HUES64 (cell line): ENCODE results near the gene PTPN9.

Experiments
- H3K27ac ChIP-seq: 2 replicates; pipeline ENCODE4 v1.7.0; 2013; ENCODE audit warnings: low read depth, low read length, inconsistent platforms
- H3K27me3 ChIP-seq: 2 replicates; pipeline ENCODE4 v1.6.1; 2013; ENCODE audit warnings: mild to moderate bottlenecking, low read length; ENCODE audit not compliant: insufficient read depth
- H3K36me3 ChIP-seq: 2 replicates; pipeline ENCODE4 v1.6.1; 2013; ENCODE audit warnings: mild to moderate bottlenecking, low read length; ENCODE audit not compliant: insufficient read depth
- H3K4me1 ChIP-seq: 2 replicates; pipeline ENCODE4 v1.6.1; 2013; ENCODE audit warnings: mild to moderate bottlenecking, low read length, moderate library complexity; ENCODE audit not compliant: insufficient read depth
- H3K4me3 ChIP-seq: 2 replicates; pipeline ENCODE4 v1.5.1; 2013; ENCODE audit warnings: mild to moderate bottlenecking, low read length, moderate library complexity
- H3K9ac ChIP-seq: 2 replicates; pipeline ENCODE4 v1.6.1; 2013; ENCODE audit warnings: mild to moderate bottlenecking, low read depth, low read length
- H3K9me3 ChIP-seq: 2 replicates; pipeline ENCODE4 v1.6.1; 2013; ENCODE audit warnings: low read depth, low read length; ENCODE audit not compliant: insufficient read depth
- WGBS: fragments of 150-250, 120-280 bp; methylation state at CpG from one replicate; pipeline ENCODE4 v1.1.7; 2013; ENCODE audit warnings: missing lambda C conversion rate; 5-methylcytosine and 5-hydroxymethylcytosine counted together

PTPN9 gene

DNA sequence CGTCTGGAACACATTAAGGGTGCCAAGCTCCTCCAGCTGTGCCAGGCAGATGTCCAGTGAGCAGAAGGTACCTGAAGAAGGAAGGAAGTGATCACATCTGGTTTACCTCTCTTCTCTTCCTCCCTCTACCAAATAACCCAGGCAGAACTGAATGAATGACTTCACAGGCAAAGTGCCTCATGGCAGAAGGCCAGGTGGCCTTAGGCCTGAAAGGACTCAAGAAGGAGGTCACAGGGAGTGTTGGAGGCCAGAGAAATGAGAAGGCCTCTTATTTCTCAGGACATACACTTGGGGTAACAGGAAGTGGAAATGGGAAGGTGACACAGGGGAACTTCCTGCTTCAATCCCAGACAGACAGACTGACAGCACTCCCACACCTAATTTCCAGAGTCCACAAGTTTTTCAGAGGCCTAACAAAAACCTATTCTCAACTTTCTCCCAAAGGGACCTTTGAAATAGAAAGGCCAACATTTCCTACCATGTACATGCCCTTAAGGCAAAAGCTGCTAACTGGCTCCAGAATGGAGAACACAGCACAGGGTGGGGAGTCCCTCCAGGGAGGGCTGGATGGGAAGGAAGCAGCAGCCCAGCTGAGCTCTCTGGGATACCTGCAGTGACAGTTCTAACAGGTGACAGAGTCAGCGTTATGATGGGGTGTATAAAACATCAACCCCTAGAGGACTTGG lies 110.1 kb downstream of the PTPN9 start:
- H3K27ac ChIP-seq, result no peak overlapping the region
- peaks cover 84% of the 10 kb centered on the region for H3K36me3 ChIP-seq
- no peaks in the 10 kb centered on the region for H3K4me1 ChIP-seq
- H3K9ac ChIP-seq, result no peak overlapping the region
- 100% methylated on average over 2 of the region's 2 CpGs for WGBS
- H3K4me3 ChIP-seq, result no peak overlapping the region
- H3K27me3 ChIP-seq, result no peaks in the 10 kb centered on the region
- no peaks in the 10 kb centered on the region for H3K9me3 ChIP-seq

DNA sequence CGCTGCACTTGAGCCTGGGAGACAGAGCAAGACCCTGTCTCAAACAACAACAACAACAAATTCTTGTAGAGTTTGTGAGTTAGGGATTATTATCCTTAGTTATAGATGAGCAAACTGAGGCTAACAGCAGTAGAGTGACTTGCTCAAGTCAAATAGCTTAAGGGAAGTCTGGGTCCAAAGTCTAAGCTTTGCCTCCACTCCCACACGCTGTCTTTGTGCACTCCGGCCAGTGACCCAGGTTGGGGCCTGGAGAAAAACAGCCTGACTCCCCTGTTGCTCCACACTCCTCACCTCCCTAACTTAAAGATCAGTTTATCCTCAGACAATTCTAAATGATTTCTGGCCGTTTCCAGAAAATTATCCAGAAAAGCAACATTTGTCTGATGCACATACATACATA lies 118.5 kb downstream of the PTPN9 start:
- Histone ChIP-seq H3K4me3 (no peak overlapping the region), H3K27ac (no peak overlapping the region), H3K9ac (no peak overlapping the region), H3K27me3 (no peaks in the 10 kb centered on the region), H3K4me1 (peaks cover 24% of the 10 kb centered on the region), H3K36me3 (peaks cover 7% of the 10 kb centered on the region; the same call in 1 of the 2 replicates), H3K9me3 (no peaks in the 10 kb centered on the region)
- 88% methylated on average over 3 of the region's 4 CpGs for WGBS

DNA sequence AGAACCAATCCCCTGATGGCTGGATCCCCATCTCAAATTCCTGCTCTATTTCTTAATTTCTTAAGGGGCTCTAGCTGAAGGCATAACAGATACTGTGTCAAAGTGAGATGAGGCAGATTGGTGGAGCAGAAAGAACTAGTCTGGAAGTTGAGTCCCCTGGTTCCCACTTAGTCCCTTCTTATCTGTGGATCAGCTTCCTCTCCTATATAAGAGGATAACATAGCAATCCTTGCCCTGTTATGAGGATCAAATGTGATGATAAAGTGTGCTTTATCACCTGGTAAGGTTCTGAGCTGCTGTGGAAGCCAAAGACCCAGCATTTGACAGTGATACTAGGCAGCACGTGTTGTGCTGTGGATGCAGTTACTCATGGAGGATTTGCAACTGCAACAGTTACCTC lies 119.5 kb downstream of the PTPN9 start:
- H3K4me3 ChIP-seq, result no peak overlapping the region
- WGBS, result 92% methylated on average over 1 of the region's 1 CpG
- H3K27ac ChIP-seq, result no peak overlapping the region
- no peaks in the 10 kb centered on the region for H3K9me3 ChIP-seq
- no peaks in the 10 kb centered on the region for H3K27me3 ChIP-seq
- no peak overlapping the region for H3K9ac ChIP-seq
- peaks cover 24% of the 10 kb centered on the region for H3K4me1 ChIP-seq
- peaks cover 2% of the 10 kb centered on the region; the same call in 1 of the 2 replicates for H3K36me3 ChIP-seq

DNA sequence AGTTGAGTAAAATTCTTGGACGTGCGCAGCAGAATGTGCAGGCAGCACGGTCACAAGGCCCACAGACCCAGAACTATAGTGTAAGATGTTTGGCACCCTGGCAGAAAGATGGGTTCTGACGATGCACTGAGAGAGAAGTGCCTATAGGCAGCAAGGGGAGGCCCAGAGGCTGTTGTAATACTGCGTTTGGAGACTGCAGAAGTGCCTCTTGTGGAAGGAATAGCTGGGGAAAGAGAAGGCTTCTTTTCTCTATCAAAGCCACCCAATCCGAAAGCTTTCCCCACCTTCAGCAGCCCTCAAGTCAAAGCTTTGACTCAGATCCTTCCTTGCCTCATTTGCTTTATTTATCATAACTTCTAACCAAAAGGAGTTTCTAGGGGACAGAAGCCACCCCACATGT lies 122.4 kb downstream of the PTPN9 start:
- H3K27ac ChIP-seq, result no peak overlapping the region

DNA sequence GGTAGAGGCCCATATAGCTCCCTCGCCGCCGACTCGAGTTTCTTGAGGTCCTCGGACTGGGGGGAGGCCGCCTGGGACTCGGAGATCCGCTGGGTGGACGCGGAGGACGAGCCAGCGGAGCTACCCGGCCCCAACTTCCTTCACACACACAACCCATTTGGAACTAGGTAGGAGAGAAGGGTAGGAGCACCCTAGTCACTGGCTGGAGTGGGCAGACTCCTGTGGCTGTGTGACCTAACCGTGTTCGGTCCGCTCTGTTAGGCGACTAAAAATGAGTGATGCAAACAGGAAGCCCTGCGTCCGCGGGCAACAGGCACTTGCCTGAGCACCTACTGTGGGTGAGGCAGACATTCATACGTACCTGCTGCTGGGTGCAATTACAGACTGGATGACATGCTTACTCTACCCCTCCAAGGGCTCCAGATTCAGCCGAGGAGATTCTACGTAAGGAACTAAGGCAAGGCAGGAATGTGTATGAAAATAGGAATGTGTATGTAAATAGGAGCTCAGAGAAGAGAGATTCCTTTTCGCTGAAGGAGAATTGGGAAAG lies 123.1 kb downstream of the PTPN9 start:
- Histone ChIP-seq H3K9ac (peak overlapping the region; percentile 75), H3K36me3 (no peaks in the 10 kb centered on the region), H3K27ac (peak overlapping the region; percentile 94; the same call in 1 of the 2 replicates), H3K4me3 (peak overlapping the region; percentile 82), H3K27me3 (no peaks in the 10 kb centered on the region), H3K4me1 (peaks cover 9% of the 10 kb centered on the region; the same call in 1 of the 2 replicates), H3K9me3 (no peaks in the 10 kb centered on the region)
- 3% methylated on average over 21 of the region's 24 CpGs for WGBS

More for the DNA sequence above, 122.4 kb downstream of the PTPN9 start:
- H3K9me3 ChIP-seq, result no peaks in the 10 kb centered on the region
- no peak overlapping the region for H3K9ac ChIP-seq
- H3K27me3 ChIP-seq, result no peaks in the 10 kb centered on the region
- no peaks in the 10 kb centered on the region for H3K36me3 ChIP-seq
- WGBS, result 66% methylated on average over 6 of the region's 6 CpGs
- H3K4me1 ChIP-seq, result peaks cover 12% of the 10 kb centered on the region; the same call in 1 of the 2 replicates
- peak overlapping the region; percentile 82 for H3K4me3 ChIP-seq

DNA sequence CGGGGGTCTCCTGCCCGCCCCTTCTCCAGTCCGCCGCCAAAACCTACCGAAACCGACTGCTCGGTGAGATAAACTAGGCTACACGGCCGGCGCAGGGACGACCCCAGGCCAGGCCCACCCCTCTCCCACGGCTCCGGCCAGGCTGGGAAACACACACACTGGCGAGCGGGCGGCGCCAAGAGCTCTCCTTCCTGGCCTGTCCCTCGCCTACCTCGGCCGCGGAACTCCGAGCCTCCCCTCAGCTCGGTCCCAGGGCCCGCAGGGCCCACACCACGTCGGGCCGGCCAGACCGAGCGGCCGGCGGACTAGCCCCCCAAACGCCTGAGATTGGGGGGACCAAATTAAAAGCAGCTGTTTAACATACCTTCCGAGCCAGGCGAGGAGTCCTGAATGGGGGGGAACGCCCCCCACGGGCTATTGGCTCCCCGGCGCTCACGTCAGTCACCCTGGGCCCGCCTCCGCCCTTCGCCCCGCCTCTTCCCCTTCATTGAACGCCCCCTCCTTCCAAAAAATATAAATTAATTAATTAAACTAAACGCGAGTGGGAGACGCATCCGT lies 123.6 kb downstream of the PTPN9 start:
- Histone ChIP-seq H3K36me3 (no peaks in the 10 kb centered on the region), H3K27me3 (no peaks in the 10 kb centered on the region), H3K4me1 (0 out of 2 replicates have a peak, but pooled peaks cover 5% of the 10 kb centered on the region), H3K9me3 (no peaks in the 10 kb centered on the region), H3K9ac (peak overlapping the region; percentile 75), H3K27ac (peak overlapping the region; percentile 94), H3K4me3 (peak overlapping the region; percentile 82)
- WGBS, result under 1% methylated on average over 47 of the region's 48 CpGs

DNA sequence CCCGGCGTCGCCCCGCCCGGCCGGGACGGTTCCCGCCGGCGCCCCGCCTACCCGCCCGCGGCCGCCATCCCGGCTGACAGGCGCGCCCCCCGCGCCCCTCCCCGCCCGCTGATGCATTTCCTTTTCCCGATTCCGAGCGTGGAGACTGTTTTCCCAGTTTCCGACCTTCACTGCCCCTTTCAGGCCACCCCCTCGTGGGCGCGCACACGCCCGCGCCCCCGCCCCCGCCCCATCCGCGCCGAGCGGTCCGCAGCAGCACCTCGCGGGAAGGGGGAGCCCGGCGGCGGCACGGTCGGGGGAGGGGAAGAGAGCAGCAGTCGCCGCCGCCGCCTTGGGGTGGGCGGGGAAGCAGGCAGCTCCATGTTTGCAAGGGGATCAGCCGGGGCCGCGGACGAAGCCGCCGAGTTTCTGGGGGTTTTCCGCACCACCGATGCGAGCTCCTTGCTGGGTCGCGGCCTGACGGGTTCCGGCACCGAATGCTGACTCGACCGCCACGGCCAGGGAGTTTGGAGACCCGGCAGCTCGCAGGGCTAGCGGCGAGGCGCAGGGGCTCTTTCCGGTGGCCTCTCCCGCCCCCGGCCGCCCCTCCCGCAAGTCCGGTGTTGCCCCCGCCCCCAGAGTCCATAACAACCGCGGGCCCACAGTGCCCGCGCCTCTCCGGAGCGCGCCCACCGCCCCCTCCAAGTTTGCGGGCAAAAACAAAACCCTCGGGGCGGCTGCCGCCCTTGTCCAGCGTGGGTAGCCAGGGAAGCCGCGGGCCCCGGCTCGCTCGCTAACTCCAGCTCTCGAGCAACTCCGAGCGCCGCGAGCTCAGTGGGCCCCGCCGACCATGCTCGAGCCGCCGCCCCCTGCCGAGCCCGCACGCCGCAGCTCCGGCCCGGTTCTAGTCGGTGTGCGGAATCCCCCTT lies 124.4 kb downstream of the PTPN9 start:
- 0 out of 2 replicates have a peak, but pooled peaks cover 5% of the 10 kb centered on the region for H3K4me1 ChIP-seq
- no peaks in the 10 kb centered on the region for H3K36me3 ChIP-seq
- no peaks in the 10 kb centered on the region for H3K27me3 ChIP-seq
- peak overlapping the region; percentile 75 for H3K9ac ChIP-seq
- H3K9me3 ChIP-seq, result no peaks in the 10 kb centered on the region
- peak overlapping the region; percentile 94 for H3K27ac ChIP-seq
- H3K4me3 ChIP-seq, result peak overlapping the region; percentile 82
- under 1% methylated on average over 116 of the region's 116 CpGs for WGBS

DNA sequence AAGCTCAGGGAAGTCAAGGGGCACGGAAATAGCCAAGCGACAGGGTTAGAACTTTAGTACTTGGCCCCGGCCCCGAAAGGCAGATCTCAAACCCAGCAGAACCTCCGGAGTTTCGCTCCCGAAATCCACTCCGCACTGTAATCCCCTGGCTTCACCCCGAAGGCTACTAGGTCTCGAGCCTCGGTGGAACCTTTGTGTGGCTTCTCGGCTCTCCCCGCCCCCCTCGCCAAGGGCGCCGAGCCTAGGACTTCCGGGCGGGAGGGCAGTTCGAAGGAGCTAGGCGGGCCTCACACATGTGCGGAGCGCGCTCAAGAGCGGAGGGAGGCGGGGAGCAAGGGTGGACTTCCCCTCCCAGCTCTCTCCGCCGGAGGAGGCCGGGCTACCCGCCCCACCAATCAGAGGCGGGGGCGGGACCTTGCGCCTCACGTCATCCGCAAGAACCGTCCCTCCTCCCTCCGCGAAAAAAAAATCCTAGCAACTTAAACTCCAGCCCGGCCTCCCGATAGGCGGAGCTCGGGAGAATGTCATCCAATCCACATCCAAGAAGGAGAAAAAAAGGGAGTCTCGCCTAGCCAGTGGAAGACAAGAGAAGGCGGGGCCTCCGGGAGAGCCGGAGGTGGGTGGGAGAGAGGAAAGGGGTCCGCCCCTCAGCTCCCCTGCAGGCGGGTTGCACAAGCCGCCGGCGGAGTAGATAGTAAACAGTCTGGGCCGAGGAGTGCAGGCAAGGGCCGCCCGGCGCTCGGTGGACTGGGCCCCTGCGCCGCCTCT lies 125.2 kb downstream of the PTPN9 start:
- Histone ChIP-seq H3K4me3 (peak overlapping the region; percentile 82), H3K9ac (peak overlapping the region; percentile 95), H3K4me1 (0 out of 2 replicates have a peak, but pooled peaks cover 10% of the 10 kb centered on the region), H3K9me3 (no peaks in the 10 kb centered on the region), H3K27ac (peak overlapping the region; percentile 96), H3K36me3 (no peaks in the 10 kb centered on the region), H3K27me3 (no peaks in the 10 kb centered on the region)
- WGBS, result under 1% methylated on average over 57 of the region's 57 CpGs

DNA sequence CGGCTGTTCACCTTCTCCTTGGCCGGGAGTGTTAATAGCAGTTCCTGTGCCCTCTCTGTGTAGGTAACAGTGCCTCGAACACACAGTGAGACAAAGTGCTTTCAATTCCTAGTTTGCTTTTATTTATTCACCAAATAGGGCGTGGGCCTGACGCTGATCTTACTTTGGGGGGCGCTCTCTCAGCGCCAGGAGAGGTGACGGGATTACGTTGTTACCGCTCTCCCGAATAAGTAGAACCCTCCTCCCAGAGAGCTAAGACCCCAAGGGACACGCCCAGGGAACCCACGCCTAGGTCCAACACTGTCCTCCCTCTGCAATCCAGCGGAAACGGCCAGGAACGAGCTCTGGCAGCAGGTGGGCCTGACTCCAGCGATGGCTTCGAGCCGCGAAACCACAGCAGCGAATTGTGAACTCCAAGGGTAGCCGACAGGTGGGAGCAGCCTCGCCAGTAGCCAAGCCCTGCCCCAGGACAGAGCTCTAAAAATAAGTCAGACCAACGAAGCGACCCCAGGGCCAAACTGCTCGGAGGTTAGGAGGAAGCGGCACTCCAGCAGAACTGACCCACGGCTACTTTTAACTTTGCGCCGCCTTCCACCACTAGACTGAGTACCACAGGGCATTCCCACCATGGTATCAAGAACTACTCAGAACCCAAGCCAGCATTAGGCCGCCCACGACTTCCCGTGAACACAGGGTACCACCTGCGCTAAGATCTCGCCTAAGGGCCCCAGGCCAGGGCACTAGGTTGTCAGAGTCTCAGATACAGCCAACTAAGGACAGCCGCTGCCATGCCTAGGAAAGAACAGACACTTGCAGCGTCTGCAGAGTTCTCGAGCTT lies 126.0 kb downstream of the PTPN9 start:
- Histone ChIP-seq H3K27me3 (no peaks in the 10 kb centered on the region), H3K27ac (peak overlapping the region; percentile 96), H3K4me3 (peak overlapping the region; percentile 78), H3K9me3 (no peaks in the 10 kb centered on the region), H3K9ac (peak overlapping the region; percentile 95), H3K4me1 (0 out of 2 replicates have a peak, but pooled peaks cover 10% of the 10 kb centered on the region), H3K36me3 (no peaks in the 10 kb centered on the region)
- WGBS, result under 1% methylated on average over 38 of the region's 38 CpGs
